K562 (cell line): ENCODE measurements around the gene ESRRG. TPM values are rescaled to one million over a fixed set of nuclear protein-coding genes. Genes with fewer than 3 reads are reported as not detected.

Experiments
- ATAC-seq: fragments of 200-7000 bp; cut with Tn5 transposase; 3 replicates; pipeline ENCODE4 v1.9.1; 2020; ENCODE audit warnings: moderate library complexity
- Bru-seq: library from RNA; stranded (reverse); fragments of 400-500 nt; gene quantifications from one replicate; lab custom pipeline; 2021; lab: Mats Ljungman, UMichigan
- BruChase-seq, 2 experiments: library from RNA; stranded (reverse); fragments of 400-500 nt; gene quantifications; one replicate each; lab custom pipeline; 2021; lab: Mats Ljungman, UMichigan
- BruUV-seq: library from RNA; stranded (reverse); fragments of 400-500 nt; replicated peaks from 2 replicates; lab custom pipeline; 2021; lab: Mats Ljungman, UMichigan
- CTCF ChIA-PET: fragments of 300-600 bp; formaldehyde crosslinking; extraction: SDS; loops from one replicate; lab custom pipeline; 2021; ENCODE audit warnings: low intra/inter-chr PET ratio; lab: Yijun Ruan, JAX
- POLR2A ChIA-PET: fragments of 300-600, 350-650 bp; sonication (Branson Sonifier 250); formaldehyde crosslinking; extraction: SDS; loops from one replicate; lab custom pipeline; 2021; ENCODE audit warnings: antibody characterized with exemption, inconsistent platforms; lab: Yijun Ruan, JAX
- DNase-seq, 4 experiments: peaks; one replicate each; pipeline versions ENCODE4 v3.0.0 to v3.0.0-alpha.2; 2011 to 2018; ENCODE audit warnings: low spot score in 3 of 4, mixed read lengths in 3 of 4; ENCODE audit errors: extremely low read depth in 1 of 4
- FAIRE-seq: peaks from 2 replicates; lab custom pipeline; 2011; peaks lifted over from hg19 to GRCh38; lab: Jason Lieb, UNC
- H2AFZ ChIP-seq: 2 replicates; pipeline ENCODE4 v1.6.0; 2011; ENCODE audit warnings: low read depth, low read length, control low read depth, inconsistent platforms
- H3K27ac ChIP-seq: fragments of 200-600 bp; 3 replicates; pipeline ENCODE4 v1.8.0; 2011; ENCODE audit warnings: low read depth, mild to moderate bottlenecking, control low read depth, inconsistent platforms, low read length, moderate library complexity, mixed read lengths; ENCODE audit errors: extremely low read depth
- H3K27me3 ChIP-seq, 2 experiments: fragments of 300-600 bp in 1 of 2; 2 replicates in 1 of 2; 3 replicates in 1 of 2; pipeline versions ENCODE4 v1.6.0 to v1.8.0; 2011; ENCODE audit warnings: inconsistent platforms in 2 of 2, low read length in 2 of 2, mild to moderate bottlenecking in 1 of 2, mixed read lengths in 1 of 2, moderate library complexity in 1 of 2; ENCODE audit not compliant: control insufficient read depth in 2 of 2, insufficient read depth in 2 of 2
- H3K36me3 ChIP-seq: fragments of 300-600 bp; 3 replicates; pipeline ENCODE4 v1.8.0; 2011; ENCODE audit warnings: mild to moderate bottlenecking, low read length, inconsistent platforms; ENCODE audit not compliant: control insufficient read depth, insufficient read depth
- H3K4me1 ChIP-seq, 2 experiments: fragments of 200-600 bp in 1 of 2; replicated peaks in 1 of 2; 2 replicates in 1 of 2; 3 replicates in 1 of 2; pipeline versions ENCODE4 v1.5.1 to v1.8.0; 2011; ENCODE audit warnings: inconsistent platforms in 2 of 2, low read length in 2 of 2, mild to moderate bottlenecking in 1 of 2, mixed read lengths in 1 of 2, moderate library complexity in 1 of 2; ENCODE audit not compliant: control insufficient read depth in 2 of 2, insufficient read depth in 2 of 2
- H3K4me2 ChIP-seq: 2 replicates; pipeline ENCODE4 v1.6.1; 2011; ENCODE audit warnings: low read length, control low read depth, inconsistent platforms, mixed read lengths; ENCODE audit not compliant: insufficient read depth
- H3K4me3 ChIP-seq: fragments of 200-600 bp; sonication (generic), shearing (Covaris generic); 2 replicates; pipeline ENCODE4 v1.5.1; 2016; ENCODE audit warnings: control low read depth, inconsistent platforms
- H3K79me2 ChIP-seq: fragments of 200-600 bp; 3 replicates; pipeline ENCODE4 v1.8.0; 2011; ENCODE audit warnings: low read length, inconsistent platforms; ENCODE audit not compliant: control insufficient read depth, insufficient read depth
- H3K9ac ChIP-seq, 2 experiments: 2 replicates each; pipeline versions ENCODE4 v1.6.0 to v1.6.1; 2011; ENCODE audit warnings: low read depth in 2 of 2, low read length in 2 of 2, control low read depth in 1 of 2, inconsistent platforms in 1 of 2, mild to moderate bottlenecking in 1 of 2, mixed read lengths in 1 of 2; ENCODE audit not compliant: insufficient read depth in 1 of 2
- H3K9me1 ChIP-seq: one replicate; pipeline ENCODE4 v1.6.0; 2011; ENCODE audit warnings: inconsistent platforms, mild to moderate bottlenecking, low read length, moderate library complexity; ENCODE audit not compliant: control insufficient read depth, insufficient read depth
- H3K9me3 ChIP-seq: replicated peaks from 2 replicates; pipeline ENCODE4 v1.5.1; 2011; ENCODE audit warnings: low read depth, low read length, inconsistent platforms; ENCODE audit not compliant: control insufficient read depth, insufficient read depth
- H4K20me1 ChIP-seq: replicated peaks from 2 replicates; pipeline ENCODE4 v1.6.1; 2011; ENCODE audit warnings: low read length, inconsistent platforms, mixed read lengths; ENCODE audit not compliant: control insufficient read depth, insufficient read depth
- CBFB ChIP-seq: sonication (generic); formaldehyde crosslinking; IDR thresholded peaks from 2 replicates; pipeline ENCODE4 v1.4.0; 2020; ENCODE audit warnings: mild to moderate bottlenecking, missing genetic modification reagents
- E2F1 ChIP-seq: sonication (generic); formaldehyde crosslinking; IDR thresholded peaks from 2 replicates; pipeline ENCODE4 v1.8.1; 2023; ENCODE audit warnings: mild to moderate bottlenecking, missing genetic modification reagents, moderate library complexity
- MECOM ChIP-seq: fragments of 250-450 bp; sonication (Bioruptor Pico); IDR thresholded peaks from 2 replicates; pipeline ENCODE4 v1.8.0; 2022; ENCODE audit warnings: inconsistent platforms
- PHF20 ChIP-seq: fragments of 450-650 bp; IDR thresholded peaks from 2 replicates; pipeline ENCODE4 v1.6.1; 2018; ENCODE audit not compliant: partially characterized antibody
- RNF219 ChIP-seq: fragments of 250-450 bp; sonication (Bioruptor Pico); IDR thresholded peaks from 2 replicates; pipeline ENCODE4 v1.5.0; 2022; ENCODE audit warnings: mild to moderate bottlenecking
- SMARCA5 ChIP-seq: fragments of 450-650 bp; IDR thresholded peaks from 2 replicates; pipeline ENCODE4 v1.6.1; 2016
- SPI1 ChIP-seq: IDR thresholded peaks from 2 replicates; pipeline ENCODE4 v1.6.1; 2011; ENCODE audit warnings: low read depth, low read length, control low read depth, borderline replicate concordance
- SRSF3 ChIP-seq: fragments of 200-400 bp; formaldehyde crosslinking; IDR thresholded peaks from 2 replicates; pipeline ENCODE4 v1.6.1; 2016; ENCODE audit warnings: mild to moderate bottlenecking, low read length, moderate library complexity; ENCODE audit not compliant: insufficient read depth
- WGBS: fragments of 100-300 bp; shearing (Covaris generic); methylation state at CpG from one replicate; pipeline ENCODE4 v1.1.6; 2016; ENCODE audit warnings: low coverage, mixed read lengths; ENCODE audit not compliant: insufficient coverage; ENCODE audit errors: missing lambda C conversion rate; 5-methylcytosine and 5-hydroxymethylcytosine counted together
- in situ Hi-C: fragments of 300-500 bp; cut with MboI; formaldehyde crosslinking; loops from 4 replicates; pipeline ENCODE4 v1.15.0; 2018; ENCODE audit warnings: inconsistent platforms, mixed read lengths
- intact Hi-C: fragments of 100-400 bp; cut with micrococcal nuclease; formaldehyde crosslinking; loops from 2 replicates; pipeline ENCODE4 v1.14.2; 2022
- long read RNA-seq, 3 experiments: library from polyadenylated mRNA in 2 of 3; library from RNA in 1 of 3; unstranded in 2 of 3; stranded (forward) in 1 of 3; transcript quantifications; one replicate each; pipeline ENCODE4 v2.0.0, GENCODE V29; 2019 to 2022
- polyA minus RNA-seq, 3 experiments: library from RNA; depleted of rRNA, polyadenylated mRNA; stranded (reverse); fragments of >200 nt; gene quantifications; 2 replicates each; pipeline ENCODE4 v1.2.3, GENCODE V29; 2011
- polyA plus RNA-seq, 8 experiments: library from polyadenylated mRNA; depleted of rRNA in 4 of 8; stranded (reverse) in 5 of 8; unstranded in 3 of 8; fragments of >200 nt; fragmentation: Nextera tagmentation in 2 of 8; fragmentation: Illumina TruSeq in 1 of 8; extraction: Ambion mirVana in 2 of 8; extraction: Trizol in 1 of 8; gene quantifications; 2 replicates each; pipeline versions ENCODE4 v1.2.1 to v1.2.3, GENCODE V29; 2011 to 2014; ENCODE audit warnings: inconsistent platforms in 1 of 8, missing spikeins in 1 of 8
- total RNA-seq, 7 experiments: library from RNA; depleted of rRNA in 6 of 7; stranded (reverse); fragments of >200 nt in 6 of 7; fragmentation: Illumina TruSeq in 2 of 7; extraction: Trizol in 2 of 7; gene quantifications; 2 replicates each; pipeline versions ENCODE4 v1.2.1 to v1.2.3, GENCODE V29; 2011 to 2021; ENCODE audit warnings: low replicate concordance in 1 of 7
- TF ChIP-seq, protein P1 (sequence below): fragments of 450-650 bp; IDR thresholded peaks from 2 replicates; pipeline ENCODE4 v1.6.1; 2017; ENCODE audit warnings: antibody characterized with exemption
- TF ChIP-seq, protein P2 (sequence below): conservative IDR thresholded peaks from 2 replicates; pipeline ENCODE4 v1.6.1; 2011; ENCODE audit warnings: low read depth, mild to moderate bottlenecking, low read length; ENCODE audit not compliant: control insufficient read depth
- TF ChIP-seq, protein P3 (sequence below): fragments of 450-650 bp; formaldehyde crosslinking; IDR thresholded peaks from 2 replicates; pipeline ENCODE4 v1.4.0; 2020; ENCODE audit warnings: mild to moderate bottlenecking

Gene ESRRG
- total RNA-seq (2011; cell fraction: chromatin; rRNA removed; ENCODE audit: low replicate concordance) = not detected in 2 replicates
- not detected in 2 replicates for total RNA-seq (2011; cell fraction: nucleolus; rRNA removed)
- not detected in 2 replicates for total RNA-seq (2011; cell fraction: nucleoplasm; rRNA removed)
- total RNA-seq (2014; rRNA removed) = not detected in 2 replicates
- not detected in 2 replicates for total RNA-seq (2014; rRNA removed; fragmentation: Illumina TruSeq; extraction: Trizol)
- total RNA-seq (2015; rRNA removed; fragmentation: Illumina TruSeq; extraction: Trizol) = not detected in 2 replicates
- total RNA-seq (2021) = not detected in 2 replicates
- not detected in 2 replicates for polyA plus RNA-seq (2011; rRNA removed)
- not detected in 2 replicates for polyA plus RNA-seq (2011; cell fraction: cytosol; rRNA removed)
- not detected in 2 replicates for polyA plus RNA-seq (2011; cell fraction: nucleus; rRNA removed)
- not detected in 2 replicates for polyA plus RNA-seq (2012)
- polyA plus RNA-seq (2014; fragmentation: Illumina TruSeq; extraction: Trizol) = not detected in 2 replicates
- polyA plus RNA-seq (2014; fragmentation: Nextera tagmentation; extraction: Ambion mirVana) = not detected
- polyA plus RNA-seq (2014; rRNA removed) = not detected in 2 replicates
- not detected in 2 replicates for polyA minus RNA-seq (2011; rRNA and poly(A)+ RNA removed)
- not detected in 2 replicates for polyA minus RNA-seq (2011; cell fraction: cytosol; rRNA and poly(A)+ RNA removed)
- polyA minus RNA-seq (2011; cell fraction: nucleus; rRNA and poly(A)+ RNA removed) = not detected in 2 replicates
- percentile 2 among the genes with signal in this experiment for Bru-seq, nascent RNA
- BruChase-seq, experiment 1, labeled RNA remaining after a 2-hour chase = percentile 1 among the genes with signal in this experiment
- percentile 1 among the genes with signal in this experiment for BruChase-seq, experiment 2, labeled RNA remaining after a 6-hour chase
- long read RNA-seq, experiment 1 = 0 reads
- long read RNA-seq, experiment 2 = 0 reads
- long read RNA-seq, experiment 3 = 0 reads

GRCh38 chr1:216723274-216723780 is at the start of gene ESRRG:
Gene ESRRG (minus strand): TSS chr1:216723429. CDS start chr1:216723299, 130 bp downstream.
- no peak within 1 kb of the TSS for H3K4me3 ChIP-seq
- H3K4me2 ChIP-seq = no peak within 1 kb of the TSS
- H3K9me3 ChIP-seq = no peaks in the 10 kb centered on the region
- H3K4me1 ChIP-seq = no peaks in the 10 kb centered on the region
- ATAC-seq (no peak), DNase-seq (no peak), FAIRE-seq (no peak)
- 1% methylated on average over 15 of the region's 17 CpGs for WGBS
- H2AFZ ChIP-seq = no peak within 1 kb of the TSS
- H3K9ac ChIP-seq = no peak within 1 kb of the TSS
- H4K20me1 ChIP-seq = no peaks in the 10 kb centered on the region
- in situ Hi-C loops (no loop called here), intact Hi-C loops (no loop called here)
- H3K79me2 ChIP-seq = no peaks in the 10 kb centered on the region
- POLR2A ChIA-PET = no interaction called here
- CTCF ChIA-PET = no interaction called here
- H3K9me1 ChIP-seq = no peaks in the 10 kb centered on the region
- no TSS peak for BruUV-seq
- no peaks in the 10 kb centered on the region for H3K36me3 ChIP-seq
- H3K27ac ChIP-seq = no peak within 1 kb of the TSS
- no peaks in the 10 kb centered on the region for H3K27me3 ChIP-seq
- TF ChIP-seq SPI1 (no peak), SRSF3 (no peak), SMARCA5 (no peak), E2F1 (CRISPR knock-in tag) (no peak), MECOM (CRISPR knock-in tag) (no peak), RNF219 (CRISPR knock-in tag) (no peak), PHF20 (no peak), CBFB (no peak)
- TF ChIP-seq, protein P1, sequence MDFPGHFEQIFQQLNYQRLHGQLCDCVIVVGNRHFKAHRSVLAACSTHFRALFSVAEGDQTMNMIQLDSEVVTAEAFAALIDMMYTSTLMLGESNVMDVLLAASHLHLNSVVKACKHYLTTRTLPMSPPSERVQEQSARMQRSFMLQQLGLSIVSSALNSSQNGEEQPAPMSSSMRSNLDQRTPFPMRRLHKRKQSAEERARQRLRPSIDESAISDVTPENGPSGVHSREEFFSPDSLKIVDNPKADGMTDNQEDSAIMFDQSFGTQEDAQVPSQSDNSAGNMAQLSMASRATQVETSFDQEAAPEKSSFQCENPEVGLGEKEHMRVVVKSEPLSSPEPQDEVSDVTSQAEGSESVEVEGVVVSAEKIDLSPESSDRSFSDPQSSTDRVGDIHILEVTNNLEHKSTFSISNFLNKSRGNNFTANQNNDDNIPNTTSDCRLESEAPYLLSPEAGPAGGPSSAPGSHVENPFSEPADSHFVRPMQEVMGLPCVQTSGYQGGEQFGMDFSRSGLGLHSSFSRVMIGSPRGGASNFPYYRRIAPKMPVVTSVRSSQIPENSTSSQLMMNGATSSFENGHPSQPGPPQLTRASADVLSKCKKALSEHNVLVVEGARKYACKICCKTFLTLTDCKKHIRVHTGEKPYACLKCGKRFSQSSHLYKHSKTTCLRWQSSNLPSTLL = no peak
- TF ChIP-seq, protein P2, sequence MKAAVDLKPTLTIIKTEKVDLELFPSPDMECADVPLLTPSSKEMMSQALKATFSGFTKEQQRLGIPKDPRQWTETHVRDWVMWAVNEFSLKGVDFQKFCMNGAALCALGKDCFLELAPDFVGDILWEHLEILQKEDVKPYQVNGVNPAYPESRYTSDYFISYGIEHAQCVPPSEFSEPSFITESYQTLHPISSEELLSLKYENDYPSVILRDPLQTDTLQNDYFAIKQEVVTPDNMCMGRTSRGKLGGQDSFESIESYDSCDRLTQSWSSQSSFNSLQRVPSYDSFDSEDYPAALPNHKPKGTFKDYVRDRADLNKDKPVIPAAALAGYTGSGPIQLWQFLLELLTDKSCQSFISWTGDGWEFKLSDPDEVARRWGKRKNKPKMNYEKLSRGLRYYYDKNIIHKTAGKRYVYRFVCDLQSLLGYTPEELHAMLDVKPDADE = no peak
- TF ChIP-seq, protein P3, sequence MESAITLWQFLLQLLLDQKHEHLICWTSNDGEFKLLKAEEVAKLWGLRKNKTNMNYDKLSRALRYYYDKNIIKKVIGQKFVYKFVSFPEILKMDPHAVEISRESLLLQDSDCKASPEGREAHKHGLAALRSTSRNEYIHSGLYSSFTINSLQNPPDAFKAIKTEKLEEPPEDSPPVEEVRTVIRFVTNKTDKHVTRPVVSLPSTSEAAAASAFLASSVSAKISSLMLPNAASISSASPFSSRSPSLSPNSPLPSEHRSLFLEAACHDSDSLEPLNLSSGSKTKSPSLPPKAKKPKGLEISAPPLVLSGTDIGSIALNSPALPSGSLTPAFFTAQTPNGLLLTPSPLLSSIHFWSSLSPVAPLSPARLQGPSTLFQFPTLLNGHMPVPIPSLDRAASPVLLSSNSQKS = no peak
